HG02938 (cell line): Measurements from ENCODE around the gene SNRNP25.

Source experiments
- ATAC-seq: cut with Tn5 transposase; IDR thresholded peaks from one replicate; pipeline ENCODE4 v1.9.1; 2021; ENCODE audit warnings: mild to moderate bottlenecking, moderate library complexity; ENCODE audit not compliant: unreplicated experiment

The SNRNP25 gene

DNA sequence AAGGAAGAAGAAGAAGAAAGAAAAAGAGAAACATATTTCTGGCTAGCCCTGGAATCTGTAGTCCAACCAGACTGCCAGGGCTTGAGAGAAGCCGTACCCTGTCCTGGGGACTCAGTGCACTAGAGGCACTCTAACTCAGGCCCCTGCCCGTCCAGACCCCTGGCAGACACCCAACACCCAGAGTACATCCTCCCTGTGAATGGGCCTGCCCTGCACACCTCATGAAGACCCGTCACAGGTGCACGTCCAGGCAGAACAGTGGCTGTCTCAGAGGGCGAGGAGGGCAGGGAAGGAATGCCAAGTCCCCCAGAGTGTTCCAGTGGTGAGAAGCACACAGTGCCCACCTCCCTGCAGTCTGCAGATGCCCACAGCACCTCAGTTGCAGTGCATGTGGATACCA is 47.4 kb downstream of the SNRNP25 start:
- no peak for ATAC-seq

GRCh38 chr16:101586-101985 is 48.0 kb downstream of the SNRNP25 start:
- no peak for ATAC-seq

DNA sequence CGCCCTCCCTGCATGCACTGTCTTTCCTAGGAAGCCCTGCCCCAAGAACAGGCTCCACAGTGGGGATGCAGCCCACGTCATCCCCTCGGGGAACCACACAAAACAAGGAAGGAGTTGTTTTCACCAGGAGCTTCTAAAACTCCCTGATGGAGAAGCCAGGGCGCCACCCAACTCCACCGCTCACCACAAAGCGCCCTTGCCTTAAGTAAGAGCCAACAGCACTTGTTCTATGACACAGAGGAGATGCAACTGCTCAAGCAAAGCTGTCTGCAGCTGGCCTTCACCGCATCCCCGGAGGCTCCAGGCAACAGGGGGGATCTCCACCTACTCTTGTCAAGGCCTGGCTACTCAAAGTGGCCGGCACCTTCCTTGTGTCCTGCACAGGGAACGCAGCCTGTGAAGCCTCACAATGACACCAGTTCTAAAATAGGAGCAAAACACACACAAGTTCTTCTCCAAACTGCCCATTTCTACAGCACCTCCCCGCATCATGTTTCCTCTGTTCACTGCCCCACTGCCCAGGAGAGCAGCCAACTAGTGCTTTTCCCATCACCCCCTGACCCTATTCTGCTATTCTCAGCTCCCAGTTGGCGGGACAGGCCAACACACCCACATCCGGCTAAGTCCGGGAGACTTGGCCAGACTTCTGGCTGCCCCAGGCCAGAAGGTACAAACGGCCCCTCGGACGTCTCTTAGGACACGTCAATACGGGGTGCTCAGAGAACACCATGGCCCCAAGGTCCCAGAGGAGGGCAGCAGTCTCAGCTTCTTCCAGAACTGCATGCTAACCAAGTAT is 48.6 kb downstream of the SNRNP25 start:
- ATAC-seq = no peak

DNA sequence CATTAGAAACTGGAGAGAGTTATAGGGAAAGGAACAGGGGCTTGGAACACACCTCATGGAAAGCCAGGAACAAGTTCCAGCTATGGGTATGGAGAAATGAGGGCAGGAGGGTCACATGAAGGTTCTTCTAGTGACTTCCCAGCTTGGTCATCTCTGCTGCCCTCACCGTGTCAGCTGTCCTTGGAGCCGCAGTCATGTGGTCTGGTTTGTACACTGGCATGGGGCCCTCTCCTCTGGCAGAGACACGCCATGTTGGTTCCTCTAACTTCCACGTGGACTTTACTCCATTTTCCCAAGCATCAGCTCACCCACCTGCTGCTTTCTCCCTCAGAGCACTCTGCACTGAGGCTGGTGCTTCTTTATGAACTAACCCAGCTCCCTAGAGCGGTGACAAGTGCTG is 50.7 kb downstream of the SNRNP25 start:
- no peak for ATAC-seq

- no peak for ATAC-seq
Measured at GRCh38 chr16:104928-105327, 51.3 kb downstream of the SNRNP25 start.

DNA sequence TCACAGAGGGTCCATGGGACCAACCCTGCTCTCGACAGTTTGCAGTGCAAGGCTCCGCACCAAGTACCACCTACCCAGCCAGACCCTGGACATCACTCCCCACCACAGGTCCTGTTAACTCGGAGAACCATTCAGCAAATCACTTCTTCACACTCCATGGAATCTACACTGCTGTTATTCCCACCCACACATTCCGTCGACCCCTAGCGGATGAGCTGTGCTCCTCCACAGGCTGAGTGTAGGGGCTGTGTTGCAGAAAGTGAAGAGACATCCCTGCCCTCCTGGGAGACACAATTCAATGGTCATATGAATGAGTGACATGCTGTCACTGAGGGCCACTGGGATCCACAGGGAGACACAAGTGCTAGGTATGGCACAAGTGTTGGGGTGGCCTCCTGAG is 51.9 kb downstream of the SNRNP25 start:
- ATAC-seq = no peak

DNA sequence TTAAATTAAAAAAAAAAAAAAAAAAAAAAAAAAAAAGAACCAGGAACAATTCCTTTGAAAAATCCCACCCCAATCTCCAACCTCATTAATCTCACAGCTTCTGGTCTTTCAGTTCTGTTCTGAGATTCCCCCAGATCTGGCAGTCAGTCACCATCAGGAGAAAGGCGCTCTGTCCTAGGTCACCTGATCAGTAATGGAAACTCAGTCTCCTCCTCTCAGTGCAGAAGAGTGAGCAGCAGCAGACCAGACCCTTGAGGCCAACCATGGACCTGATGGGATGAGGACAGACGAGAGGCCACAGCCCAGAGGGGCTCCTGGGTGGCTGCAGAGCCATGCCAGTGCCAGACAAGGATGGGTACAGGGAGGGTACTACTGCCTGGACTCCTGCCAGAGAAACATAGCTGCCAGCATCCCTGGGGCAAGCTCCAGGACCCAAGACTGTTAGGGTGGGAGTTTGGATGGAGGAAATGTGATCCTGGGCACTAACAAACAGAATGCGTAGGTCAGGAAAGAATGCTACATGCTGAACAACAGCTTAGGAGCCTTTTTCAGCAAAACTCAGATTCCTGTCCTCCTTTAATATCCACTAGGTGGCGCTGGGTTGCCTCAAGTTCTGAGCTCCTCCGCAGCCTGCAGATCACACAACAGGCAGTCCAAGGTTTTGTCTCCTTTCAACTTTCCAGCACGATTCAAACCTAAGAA is 53.1 kb downstream of the SNRNP25 start:
- no peak for ATAC-seq
